ENCODE measurements around the gene YY1AP1. TPM values are rescaled to one million over a fixed set of nuclear protein-coding genes. Genes with fewer than 3 reads are reported as not detected.
A peak's percentile ranks its signal among the peaks of the same experiment; 100 is the strongest.

Gene YY1AP1
- polyA plus RNA-seq, 1 of the 3 experiments (the other 2 are of a cell fraction), result 45.0 TPM

DNA sequence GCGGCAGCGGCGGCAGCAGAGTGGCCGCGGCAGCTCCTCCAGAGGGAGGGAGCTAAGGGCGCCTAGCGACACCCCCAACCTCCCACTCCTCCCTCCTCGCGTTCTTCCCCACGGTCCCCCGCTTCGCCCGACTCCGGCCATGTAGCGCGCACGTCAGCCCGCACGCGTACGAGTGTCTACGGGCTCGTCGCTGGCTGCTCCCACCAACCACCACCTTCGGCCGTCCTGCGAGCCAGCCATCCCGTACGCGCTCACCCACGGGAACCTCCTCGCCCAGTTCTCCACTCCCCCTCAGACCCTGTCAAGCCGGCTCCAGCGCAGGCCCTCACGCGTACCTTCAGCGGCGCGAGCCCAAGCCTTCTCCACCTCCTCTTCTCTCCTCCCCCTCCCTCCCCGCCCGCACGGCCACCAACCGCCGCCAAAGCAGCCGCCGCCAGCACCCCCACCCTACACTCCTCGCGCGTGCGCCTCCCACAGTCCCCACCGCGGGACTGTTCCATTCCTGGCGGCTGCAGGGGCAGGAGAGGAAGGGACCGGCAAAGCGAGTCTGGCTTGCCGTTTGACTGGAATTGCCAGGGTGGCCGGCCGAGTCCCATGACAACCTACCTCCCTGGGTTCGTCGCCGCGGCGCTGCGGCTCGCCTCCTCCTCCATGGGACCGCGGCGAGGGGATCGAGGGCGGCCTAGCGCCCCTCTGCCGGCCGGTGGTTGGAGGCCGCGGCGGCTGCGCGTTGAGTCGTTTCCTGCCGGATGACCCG is at the start of gene YY1AP1 (continued):
- TF ChIP-seq, protein P1, sequence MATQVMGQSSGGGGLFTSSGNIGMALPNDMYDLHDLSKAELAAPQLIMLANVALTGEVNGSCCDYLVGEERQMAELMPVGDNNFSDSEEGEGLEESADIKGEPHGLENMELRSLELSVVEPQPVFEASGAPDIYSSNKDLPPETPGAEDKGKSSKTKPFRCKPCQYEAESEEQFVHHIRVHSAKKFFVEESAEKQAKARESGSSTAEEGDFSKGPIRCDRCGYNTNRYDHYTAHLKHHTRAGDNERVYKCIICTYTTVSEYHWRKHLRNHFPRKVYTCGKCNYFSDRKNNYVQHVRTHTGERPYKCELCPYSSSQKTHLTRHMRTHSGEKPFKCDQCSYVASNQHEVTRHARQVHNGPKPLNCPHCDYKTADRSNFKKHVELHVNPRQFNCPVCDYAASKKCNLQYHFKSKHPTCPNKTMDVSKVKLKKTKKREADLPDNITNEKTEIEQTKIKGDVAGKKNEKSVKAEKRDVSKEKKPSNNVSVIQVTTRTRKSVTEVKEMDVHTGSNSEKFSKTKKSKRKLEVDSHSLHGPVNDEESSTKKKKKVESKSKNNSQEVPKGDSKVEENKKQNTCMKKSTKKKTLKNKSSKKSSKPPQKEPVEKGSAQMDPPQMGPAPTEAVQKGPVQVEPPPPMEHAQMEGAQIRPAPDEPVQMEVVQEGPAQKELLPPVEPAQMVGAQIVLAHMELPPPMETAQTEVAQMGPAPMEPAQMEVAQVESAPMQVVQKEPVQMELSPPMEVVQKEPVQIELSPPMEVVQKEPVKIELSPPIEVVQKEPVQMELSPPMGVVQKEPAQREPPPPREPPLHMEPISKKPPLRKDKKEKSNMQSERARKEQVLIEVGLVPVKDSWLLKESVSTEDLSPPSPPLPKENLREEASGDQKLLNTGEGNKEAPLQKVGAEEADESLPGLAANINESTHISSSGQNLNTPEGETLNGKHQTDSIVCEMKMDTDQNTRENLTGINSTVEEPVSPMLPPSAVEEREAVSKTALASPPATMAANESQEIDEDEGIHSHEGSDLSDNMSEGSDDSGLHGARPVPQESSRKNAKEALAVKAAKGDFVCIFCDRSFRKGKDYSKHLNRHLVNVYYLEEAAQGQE (IDR thresholded peaks at IDR 0.05; ENCODE audit: low read depth, low read length), result no peak
- TF ChIP-seq, protein P2, sequence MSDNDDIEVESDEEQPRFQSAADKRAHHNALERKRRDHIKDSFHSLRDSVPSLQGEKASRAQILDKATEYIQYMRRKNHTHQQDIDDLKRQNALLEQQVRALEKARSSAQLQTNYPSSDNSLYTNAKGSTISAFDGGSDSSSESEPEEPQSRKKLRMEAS (IDR thresholded peaks at IDR 0.05; ENCODE audit: low read depth), result peak; percentile 7
- TF ChIP-seq NFIC (IDR thresholded peaks at IDR 0.05; ENCODE audit: borderline replicate concordance) (no peak), TEAD4 (IDR thresholded peaks at IDR 0.05; ENCODE audit: borderline replicate concordance, insufficient read depth) (0 out of 2 replicates have a peak, but pooled peaks have one; percentile 32)
- TF ChIP-seq, protein P3, sequence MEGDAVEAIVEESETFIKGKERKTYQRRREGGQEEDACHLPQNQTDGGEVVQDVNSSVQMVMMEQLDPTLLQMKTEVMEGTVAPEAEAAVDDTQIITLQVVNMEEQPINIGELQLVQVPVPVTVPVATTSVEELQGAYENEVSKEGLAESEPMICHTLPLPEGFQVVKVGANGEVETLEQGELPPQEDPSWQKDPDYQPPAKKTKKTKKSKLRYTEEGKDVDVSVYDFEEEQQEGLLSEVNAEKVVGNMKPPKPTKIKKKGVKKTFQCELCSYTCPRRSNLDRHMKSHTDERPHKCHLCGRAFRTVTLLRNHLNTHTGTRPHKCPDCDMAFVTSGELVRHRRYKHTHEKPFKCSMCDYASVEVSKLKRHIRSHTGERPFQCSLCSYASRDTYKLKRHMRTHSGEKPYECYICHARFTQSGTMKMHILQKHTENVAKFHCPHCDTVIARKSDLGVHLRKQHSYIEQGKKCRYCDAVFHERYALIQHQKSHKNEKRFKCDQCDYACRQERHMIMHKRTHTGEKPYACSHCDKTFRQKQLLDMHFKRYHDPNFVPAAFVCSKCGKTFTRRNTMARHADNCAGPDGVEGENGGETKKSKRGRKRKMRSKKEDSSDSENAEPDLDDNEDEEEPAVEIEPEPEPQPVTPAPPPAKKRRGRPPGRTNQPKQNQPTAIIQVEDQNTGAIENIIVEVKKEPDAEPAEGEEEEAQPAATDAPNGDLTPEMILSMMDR (IDR thresholded peaks at IDR 0.05), result no peak

DNA sequence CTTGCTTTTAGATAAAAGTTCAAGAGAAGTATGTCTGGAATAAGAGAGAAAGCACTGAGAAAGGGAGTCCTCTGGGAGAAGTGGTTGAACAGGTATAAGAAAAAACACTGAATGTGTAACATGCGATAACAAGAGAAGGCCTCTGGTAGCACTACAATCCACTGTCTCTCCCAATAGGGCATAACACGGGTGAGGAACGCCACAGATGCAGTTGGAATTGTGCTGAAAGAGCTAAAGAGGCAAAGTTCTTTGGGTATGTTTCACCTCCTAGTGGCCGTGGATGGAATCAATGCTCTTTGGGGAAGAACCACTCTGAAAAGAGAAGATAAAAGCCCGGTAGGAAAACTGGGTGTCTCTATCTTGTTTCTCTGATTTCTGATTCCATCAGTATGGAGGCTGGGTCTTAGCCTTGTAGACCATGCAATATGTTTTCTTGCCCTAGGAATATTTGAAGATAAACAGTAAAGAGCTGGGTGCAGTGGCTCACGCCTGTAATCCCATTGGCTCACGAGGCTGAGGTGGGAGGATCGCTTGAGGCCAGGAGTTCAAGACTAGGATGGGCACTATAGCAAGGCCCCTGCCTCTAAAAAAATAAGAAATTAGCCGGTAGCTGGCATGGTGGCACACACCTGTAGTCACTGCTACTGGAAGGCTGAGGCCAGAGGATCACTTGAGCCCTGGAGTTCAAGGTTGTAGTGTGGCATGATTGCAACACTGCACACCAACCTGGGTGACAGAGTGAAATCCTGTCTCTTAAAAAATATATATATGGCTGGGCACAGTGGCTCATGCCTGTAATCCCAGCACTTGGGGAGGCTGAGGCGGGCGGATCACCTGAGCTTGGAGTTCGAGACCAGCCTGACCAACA is 40.7 kb upstream of the YY1AP1 start:
- Histone ChIP-seq H3K4me2 (no peak overlapping the region), H3K4me1 (ENCODE audit: control insufficient read depth in 1 of 2, insufficient read depth in 2 of 2, low read depth in 1 of 2, low read length in 1 of 2) (no peaks in the 10 kb centered on the region), H2AFZ (ENCODE audit: low read depth) (no peak overlapping the region), H3K9me3 (no peaks in the 10 kb centered on the region), H3K36me3 (replicated peaks in 1 of 2; ENCODE audit: control insufficient read depth in 1 of 2, insufficient read depth in 2 of 2, low read length in 1 of 2) (peaks cover 33 to 47% of the 10 kb centered on the region in 2 experiments), H3K27ac (ENCODE audit: low read depth in 2 of 2, low read length in 1 of 2) (peak overlapping the region; percentile 31 to 38; a peak in 3 of 4 replicates), H3K27me3 (ENCODE audit: insufficient read depth) (no peaks in the 10 kb centered on the region), H4K20me1 (ENCODE audit: insufficient read depth) (no peaks in the 10 kb centered on the region), H3K9ac (no peak overlapping the region), H3K79me2 (ENCODE audit: insufficient read depth) (no peaks in the 10 kb centered on the region; the same call in 1 of the 2 replicates), H3F3A (replicated peaks; ENCODE audit: insufficient read depth) (peaks cover 14% of the 10 kb centered on the region), H3K9me2 (no peaks in the 10 kb centered on the region), H3K4me3 (ENCODE audit: low read depth in 2 of 2, low read length in 1 of 2) (no peak overlapping the region)
- 72% methylated on average over 11 of the region's 12 CpGs for WGBS (ENCODE audit: low lambda C conversion rate)
- ChIA-PET POLR2A (no interaction called here), CTCF (interaction anchor here (0.6 to 2.5 kb wide), 22 partner anchors 8 to 479 kb away, joined by 3 to 18 read pairs (median 4); no protein-coding TSS in a partner anchor)
- no peak for TF ChIP-seq NFIC (IDR thresholded peaks at IDR 0.05; ENCODE audit: borderline replicate concordance)
- no peak for TF ChIP-seq CHD2 (IDR thresholded peaks at IDR 0.05; ENCODE audit: low read length, partially characterized antibody)
- TF ChIP-seq, protein P3 (IDR thresholded peaks at IDR 0.05), result peak; percentile 73
- peak; percentile 79 for TF ChIP-seq RAD21 (IDR thresholded peaks at IDR 0.05; ENCODE audit: low read length)
- 0 out of 2 replicates have a peak, but pooled peaks have one; percentile 26 for TF ChIP-seq SIN3A (IDR thresholded peaks at IDR 0.05; ENCODE audit: borderline replicate concordance, low read depth, low read length)
- TF ChIP-seq SMC3 (IDR thresholded peaks at IDR 0.05; ENCODE audit: low read depth, low read length), result peak; percentile 51; the same call in 1 of the 2 replicates
- TF ChIP-seq GATA2 (CRISPR knock-in tag; IDR thresholded peaks at IDR 0.05), result no peak
- TF ChIP-seq EP300 (IDR thresholded peaks at IDR 0.05; ENCODE audit: borderline replicate concordance in 1 of 2, low read depth in 1 of 2, low read length in 1 of 2), result no peak
- DNase-seq, result peak; percentile 55

Data from SK-N-SH (cell line).